Measurements from ENCODE around the gene FAM120A.
"Not testable (repeated sequence)": the region's sequence is repeated elsewhere in the genome, so short reads cannot be mapped to it uniquely, and the experiment has no call there.

FAM120A gene

GRCh38 chr9:93450945-93451815 is at the start of gene FAM120A:
TSS of gene FAM120A (plus strand) at chr9:93451685. CDS start at chr9:93451916, 231 bp downstream.
- DNase-seq = peak; percentile 71

- DNase-seq = no peak
Observed at GRCh38 chr9:93406371-93406770, 45.1 kb upstream of the FAM120A start.

GRCh38 chr9:93413530-93413929 is 38.0 kb upstream of the FAM120A start:
- no peak for DNase-seq

- DNase-seq = no peak
Observed at GRCh38 chr9:93415176-93415690, 36.3 kb upstream of the FAM120A start.

GRCh38 chr9:93416530-93417235 is 34.8 kb upstream of the FAM120A start:
- no peak for DNase-seq

- DNase-seq = no peak
Observed at GRCh38 chr9:93417538-93417937, 33.9 kb upstream of the FAM120A start.

GRCh38 chr9:93419023-93419422 is 32.5 kb upstream of the FAM120A start:
- no peak for DNase-seq

- no peak for DNase-seq
Observed at GRCh38 chr9:93422977-93423616, 28.4 kb upstream of the FAM120A start.

- DNase-seq = no peak
Observed at GRCh38 chr9:93427655-93428379, 23.7 kb upstream of the FAM120A start.

- DNase-seq = no peak
Observed at GRCh38 chr9:93431539-93432105, 19.9 kb upstream of the FAM120A start.

GRCh38 chr9:93432964-93433363 is 18.5 kb upstream of the FAM120A start:
- DNase-seq = no peak

- DNase-seq = no peak
Observed at GRCh38 chr9:93434056-93434455, 17.4 kb upstream of the FAM120A start.

- no peak for DNase-seq
Observed at GRCh38 chr9:93435386-93435785, 16.1 kb upstream of the FAM120A start.

- no peak for DNase-seq
Observed at GRCh38 chr9:93436218-93436617, 15.3 kb upstream of the FAM120A start.

GRCh38 chr9:93436655-93437407 is 14.7 kb upstream of the FAM120A start:
- DNase-seq = no peak

- no peak for DNase-seq
Observed at GRCh38 chr9:93437996-93438395, 13.5 kb upstream of the FAM120A start.

- DNase-seq = not testable (repeated sequence)
Observed at GRCh38 chr9:93439301-93439700, 12.2 kb upstream of the FAM120A start.

GRCh38 chr9:93440896-93441580 is 10.4 kb upstream of the FAM120A start:
- DNase-seq = no peak

GRCh38 chr9:93446073-93446472 is 5.4 kb upstream of the FAM120A start:
- DNase-seq = no peak

GRCh38 chr9:93447655-93448054 is 3.8 kb upstream of the FAM120A start:
- no peak for DNase-seq
